Measurements from ENCODE around the gene MYH7B.

Gene MYH7B

GRCh38 chr20:34931771-34932170, 23.9 kb upstream of the MYH7B start:
- Histone ChIP-seq H3K9me3 (ENCODE audit: severe bottlenecking) (no peaks in the 10 kb centered on the region), H3K27ac (ENCODE audit: poor library complexity, severe bottlenecking) (no peak overlapping the region), H3K27me3 (ENCODE audit: insufficient read depth, poor library complexity, severe bottlenecking) (no peaks in the 10 kb centered on the region)

GRCh38 chr20:34938466-34939163, 17.1 kb upstream of the MYH7B start:
- Histone ChIP-seq H3K27ac (ENCODE audit: poor library complexity, severe bottlenecking) (no peak overlapping the region), H3K27me3 (ENCODE audit: insufficient read depth, poor library complexity, severe bottlenecking) (no peaks in the 10 kb centered on the region), H3K4me1 (ENCODE audit: insufficient read depth, poor library complexity, severe bottlenecking) (peaks cover 11% of the 10 kb centered on the region), H3K9me3 (ENCODE audit: severe bottlenecking) (no peaks in the 10 kb centered on the region), H3K4me3 (ENCODE audit: severe bottlenecking) (no peak overlapping the region), H3K36me3 (ENCODE audit: low read depth) (peaks cover 100% of the 10 kb centered on the region)
- TF ChIP-seq CTCF (IDR thresholded peaks at IDR 0.05; ENCODE audit: poor library complexity, severe bottlenecking) = no peak
- no peak for ATAC-seq (ENCODE audit: low read depth)
- DNase-seq (ENCODE audit: low spot score) = peak; percentile 67

More at GRCh38 chr20:34931771-34932170, 23.9 kb upstream of the MYH7B start:
- no peak overlapping the region for H3K4me3 ChIP-seq (ENCODE audit: severe bottlenecking)
- ATAC-seq (ENCODE audit: low read depth) = no peak
- H3K36me3 ChIP-seq (ENCODE audit: low read depth) = peaks cover 98% of the 10 kb centered on the region
- no peak for DNase-seq (ENCODE audit: low spot score)
- TF ChIP-seq CTCF (IDR thresholded peaks at IDR 0.05; ENCODE audit: poor library complexity, severe bottlenecking) = no peak
- peaks cover 10% of the 10 kb centered on the region for H3K4me1 ChIP-seq (ENCODE audit: insufficient read depth, poor library complexity, severe bottlenecking)

- no peak overlapping the region for H3K27ac ChIP-seq (ENCODE audit: poor library complexity, severe bottlenecking)
- peaks cover 97% of the 10 kb centered on the region for H3K36me3 ChIP-seq (ENCODE audit: low read depth)
- peaks cover 26% of the 10 kb centered on the region for H3K4me1 ChIP-seq (ENCODE audit: insufficient read depth, poor library complexity, severe bottlenecking)
- no peak overlapping the region for H3K4me3 ChIP-seq (ENCODE audit: severe bottlenecking)
- DNase-seq (ENCODE audit: low spot score) = no peak
- no peak for TF ChIP-seq CTCF (IDR thresholded peaks at IDR 0.05; ENCODE audit: poor library complexity, severe bottlenecking)
- H3K9me3 ChIP-seq (ENCODE audit: severe bottlenecking) = no peaks in the 10 kb centered on the region
- no peaks in the 10 kb centered on the region for H3K27me3 ChIP-seq (ENCODE audit: insufficient read depth, poor library complexity, severe bottlenecking)
- ATAC-seq (ENCODE audit: low read depth) = no peak
Measured at GRCh38 chr20:34940081-34940481, 15.6 kb upstream of the MYH7B start.

- H3K36me3 ChIP-seq (ENCODE audit: low read depth) = peaks cover 97% of the 10 kb centered on the region
- no peak for TF ChIP-seq CTCF (IDR thresholded peaks at IDR 0.05; ENCODE audit: poor library complexity, severe bottlenecking)
- H3K9me3 ChIP-seq (ENCODE audit: severe bottlenecking) = no peaks in the 10 kb centered on the region
- H3K4me1 ChIP-seq (ENCODE audit: insufficient read depth, poor library complexity, severe bottlenecking) = peaks cover 37% of the 10 kb centered on the region
- no peak overlapping the region for H3K27ac ChIP-seq (ENCODE audit: poor library complexity, severe bottlenecking)
- no peak for ATAC-seq (ENCODE audit: low read depth)
- no peaks in the 10 kb centered on the region for H3K27me3 ChIP-seq (ENCODE audit: insufficient read depth, poor library complexity, severe bottlenecking)
- no peak for DNase-seq (ENCODE audit: low spot score)
- no peak overlapping the region for H3K4me3 ChIP-seq (ENCODE audit: severe bottlenecking)
Measured at GRCh38 chr20:34941226-34941625, 14.4 kb upstream of the MYH7B start.

- no peak for TF ChIP-seq CTCF (IDR thresholded peaks at IDR 0.05; ENCODE audit: poor library complexity, severe bottlenecking)
- Histone ChIP-seq H3K4me3 (ENCODE audit: severe bottlenecking) (no peak overlapping the region), H3K27ac (ENCODE audit: poor library complexity, severe bottlenecking) (no peak overlapping the region), H3K36me3 (ENCODE audit: low read depth) (peaks cover 97% of the 10 kb centered on the region), H3K4me1 (ENCODE audit: insufficient read depth, poor library complexity, severe bottlenecking) (peaks cover 41% of the 10 kb centered on the region), H3K27me3 (ENCODE audit: insufficient read depth, poor library complexity, severe bottlenecking) (no peaks in the 10 kb centered on the region), H3K9me3 (ENCODE audit: severe bottlenecking) (no peaks in the 10 kb centered on the region)
- ATAC-seq (ENCODE audit: low read depth) (no peak), DNase-seq (ENCODE audit: low spot score) (no peak)
Measured at GRCh38 chr20:34942301-34942700, 13.4 kb upstream of the MYH7B start.

Measured in RWPE2 (cell line).